Activated naive CD4-positive, alpha-beta T cell treated with anti-CD3 and anti-CD28 coated beads, Interleukin-2, amount 50 U/mL, for 24 hours (primary cell): Measurements from ENCODE around the gene SSBP3.

Experiments
- H3K27ac Mint-ChIP-seq: one replicate; pipeline ENCODE4 v1.8.0; 2021; ENCODE audit warnings: mild to moderate bottlenecking, mixed read lengths
- H3K27me3 Mint-ChIP-seq: one replicate; pipeline ENCODE4 v1.8.0; 2021; ENCODE audit warnings: mixed read lengths
- H3K36me3 Mint-ChIP-seq: one replicate; pipeline ENCODE4 v1.8.0; 2021; ENCODE audit warnings: mixed read lengths
- H3K4me1 Mint-ChIP-seq: one replicate; pipeline ENCODE4 v1.8.0; 2021; ENCODE audit warnings: mixed read lengths
- H3K4me3 Mint-ChIP-seq: one replicate; pipeline ENCODE4 v1.8.0; 2021; ENCODE audit warnings: mild to moderate bottlenecking, mixed read lengths
- H3K9me3 Mint-ChIP-seq: one replicate; pipeline ENCODE4 v1.8.0; 2021; ENCODE audit warnings: mixed read lengths

The SSBP3 gene

DNA sequence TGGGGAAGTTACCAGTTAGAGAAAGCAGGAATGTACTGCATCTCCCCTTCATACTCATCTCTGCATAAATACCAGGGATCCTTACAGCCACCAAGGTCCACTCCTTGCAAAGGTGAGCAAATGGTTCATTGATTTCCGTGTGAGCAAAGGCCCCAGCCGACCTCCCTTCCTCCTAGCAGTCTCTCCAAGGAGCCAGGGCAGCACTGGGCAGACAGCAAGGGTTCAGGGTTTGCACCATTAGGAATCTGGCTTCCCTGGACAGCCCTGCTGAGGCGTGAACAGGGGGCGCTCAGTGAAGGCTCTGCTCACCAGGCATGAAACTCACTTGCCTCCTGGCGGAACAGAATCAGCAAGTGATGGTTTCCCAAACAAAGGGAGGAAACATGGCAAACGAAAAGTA, 140.5 kb downstream of the SSBP3 start:
- no peak overlapping the region for H3K4me3 Mint-ChIP-seq
- no peaks in the 10 kb centered on the region for H3K27me3 Mint-ChIP-seq
- H3K27ac Mint-ChIP-seq = peak overlapping the region; percentile 23
- H3K36me3 Mint-ChIP-seq = no peaks in the 10 kb centered on the region
- no peaks in the 10 kb centered on the region for H3K9me3 Mint-ChIP-seq
- H3K4me1 Mint-ChIP-seq = peaks cover 44% of the 10 kb centered on the region

GRCh38 chr1:54265126-54265525, 141.1 kb downstream of the SSBP3 start:
- no peaks in the 10 kb centered on the region for H3K9me3 Mint-ChIP-seq
- peak overlapping the region; percentile 48 for H3K27ac Mint-ChIP-seq
- no peak overlapping the region for H3K4me3 Mint-ChIP-seq
- H3K4me1 Mint-ChIP-seq = peaks cover 39% of the 10 kb centered on the region
- H3K27me3 Mint-ChIP-seq = no peaks in the 10 kb centered on the region
- no peaks in the 10 kb centered on the region for H3K36me3 Mint-ChIP-seq

DNA sequence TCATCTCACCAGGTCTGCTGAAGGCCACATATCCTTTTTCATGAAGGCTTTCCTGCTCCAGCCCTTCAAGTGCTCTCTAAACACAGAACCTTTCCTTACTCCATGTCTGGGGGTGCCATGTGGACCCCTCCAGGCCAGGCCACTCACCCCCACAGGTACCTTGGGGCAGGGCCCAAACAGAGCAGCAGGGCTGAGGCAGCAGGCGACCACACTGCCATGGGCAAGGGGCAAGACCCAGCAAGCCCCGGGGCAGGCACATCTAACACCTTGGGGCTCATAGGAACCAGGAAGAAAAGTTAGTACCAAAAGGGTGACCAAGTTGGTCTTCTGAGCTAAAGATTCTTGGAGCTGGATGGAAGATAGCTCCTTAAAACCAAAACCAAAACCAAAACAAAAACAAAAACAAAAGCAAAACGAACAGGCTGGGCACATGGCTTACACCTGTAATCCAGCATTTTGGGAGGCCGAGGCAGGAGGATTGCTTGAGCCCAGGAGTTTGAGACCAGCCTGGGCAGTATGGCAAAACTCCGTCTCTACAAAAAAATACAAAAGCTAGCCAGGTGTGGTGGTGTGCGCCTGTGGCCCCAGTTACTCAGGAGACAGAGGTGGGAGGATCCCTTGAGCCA, 142.5 kb downstream of the SSBP3 start:
- Mint-ChIP-seq H3K27me3 (no peaks in the 10 kb centered on the region), H3K36me3 (no peaks in the 10 kb centered on the region), H3K9me3 (no peaks in the 10 kb centered on the region), H3K27ac (no peak overlapping the region), H3K4me3 (no peak overlapping the region), H3K4me1 (peaks cover 27% of the 10 kb centered on the region)

GRCh38 chr1:54262244-54262643, 143.9 kb downstream of the SSBP3 start:
- H3K27me3 Mint-ChIP-seq = no peaks in the 10 kb centered on the region
- peaks cover 28% of the 10 kb centered on the region for H3K4me1 Mint-ChIP-seq
- H3K4me3 Mint-ChIP-seq = no peak overlapping the region
- no peak overlapping the region for H3K27ac Mint-ChIP-seq
- H3K9me3 Mint-ChIP-seq = no peaks in the 10 kb centered on the region
- H3K36me3 Mint-ChIP-seq = no peaks in the 10 kb centered on the region

- Mint-ChIP-seq H3K27ac (no peak overlapping the region), H3K36me3 (no peaks in the 10 kb centered on the region), H3K9me3 (no peaks in the 10 kb centered on the region), H3K4me3 (no peak overlapping the region), H3K4me1 (peaks cover 26% of the 10 kb centered on the region), H3K27me3 (no peaks in the 10 kb centered on the region)
Observed at GRCh38 chr1:54260810-54261209, 145.4 kb downstream of the SSBP3 start.

GRCh38 chr1:54259546-54260140, 146.6 kb downstream of the SSBP3 start:
- peaks cover 20% of the 10 kb centered on the region for H3K4me1 Mint-ChIP-seq
- no peaks in the 10 kb centered on the region for H3K36me3 Mint-ChIP-seq

GRCh38 chr1:54257876-54258275, 148.3 kb downstream of the SSBP3 start:
- H3K4me3 Mint-ChIP-seq = no peak overlapping the region
- no peaks in the 10 kb centered on the region for H3K36me3 Mint-ChIP-seq
- H3K4me1 Mint-ChIP-seq = peaks cover 13% of the 10 kb centered on the region
- no peaks in the 10 kb centered on the region for H3K27me3 Mint-ChIP-seq
- no peaks in the 10 kb centered on the region for H3K9me3 Mint-ChIP-seq
- H3K27ac Mint-ChIP-seq = no peak overlapping the region

More at GRCh38 chr1:54259546-54260140, 146.6 kb downstream of the SSBP3 start:
- Mint-ChIP-seq H3K27me3 (no peaks in the 10 kb centered on the region), H3K27ac (no peak overlapping the region), H3K4me3 (no peak overlapping the region), H3K9me3 (no peaks in the 10 kb centered on the region)

- no peak overlapping the region for H3K4me3 Mint-ChIP-seq
- no peak overlapping the region for H3K27ac Mint-ChIP-seq
- no peaks in the 10 kb centered on the region for H3K36me3 Mint-ChIP-seq
- H3K27me3 Mint-ChIP-seq = no peaks in the 10 kb centered on the region
- H3K9me3 Mint-ChIP-seq = no peaks in the 10 kb centered on the region
- peaks cover 16% of the 10 kb centered on the region for H3K4me1 Mint-ChIP-seq
Observed at GRCh38 chr1:54257346-54257620, 148.9 kb downstream of the SSBP3 start.

DNA sequence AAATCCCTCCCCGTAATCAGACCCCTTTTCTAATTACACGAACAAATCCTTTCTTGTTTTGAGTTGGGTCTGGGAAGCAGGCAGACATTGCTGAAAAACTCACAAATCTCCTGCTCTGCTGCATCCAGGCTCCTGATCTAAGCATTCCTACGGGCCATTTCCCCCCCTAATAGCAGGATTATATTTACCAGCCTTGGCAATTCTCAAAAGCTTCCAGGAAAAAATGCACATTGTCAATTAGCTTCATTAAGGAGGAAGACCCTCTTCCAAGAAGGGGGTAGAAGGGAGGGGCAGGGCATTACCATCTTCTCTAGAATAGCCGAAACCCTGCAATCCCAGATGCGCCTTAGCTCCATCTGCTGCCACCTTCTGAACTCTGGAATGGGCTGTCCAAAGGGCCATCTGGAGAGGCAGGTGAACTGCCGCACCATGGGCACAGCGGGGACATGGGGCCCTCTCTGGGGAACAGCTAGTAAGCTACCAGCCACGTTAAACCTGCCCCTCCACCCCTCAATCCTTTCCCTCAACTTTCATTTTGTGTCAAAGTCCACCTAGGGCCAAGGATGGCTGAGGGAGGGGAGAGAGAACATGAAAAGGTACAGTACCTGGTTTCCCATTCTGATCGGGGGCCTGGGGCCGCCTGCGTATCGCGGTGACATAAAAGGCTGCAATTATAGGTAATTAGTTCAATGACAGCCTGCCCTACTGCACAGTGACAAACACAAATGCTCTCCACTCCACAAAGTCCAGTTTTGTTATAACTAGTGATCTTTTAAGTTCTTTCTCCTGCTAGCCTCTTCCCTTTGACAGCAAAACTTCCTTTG, 149.5 kb downstream of the SSBP3 start:
- Mint-ChIP-seq H3K27me3 (no peaks in the 10 kb centered on the region), H3K4me1 (peaks cover 16% of the 10 kb centered on the region), H3K4me3 (no peak overlapping the region), H3K36me3 (no peaks in the 10 kb centered on the region), H3K27ac (no peak overlapping the region), H3K9me3 (no peaks in the 10 kb centered on the region)

GRCh38 chr1:54255026-54255702, 151.0 kb downstream of the SSBP3 start:
- no peak overlapping the region for H3K27ac Mint-ChIP-seq
- no peaks in the 10 kb centered on the region for H3K36me3 Mint-ChIP-seq
- H3K9me3 Mint-ChIP-seq = no peaks in the 10 kb centered on the region
- H3K4me1 Mint-ChIP-seq = peaks cover 11% of the 10 kb centered on the region
- H3K4me3 Mint-ChIP-seq = no peak overlapping the region
- H3K27me3 Mint-ChIP-seq = no peaks in the 10 kb centered on the region

DNA sequence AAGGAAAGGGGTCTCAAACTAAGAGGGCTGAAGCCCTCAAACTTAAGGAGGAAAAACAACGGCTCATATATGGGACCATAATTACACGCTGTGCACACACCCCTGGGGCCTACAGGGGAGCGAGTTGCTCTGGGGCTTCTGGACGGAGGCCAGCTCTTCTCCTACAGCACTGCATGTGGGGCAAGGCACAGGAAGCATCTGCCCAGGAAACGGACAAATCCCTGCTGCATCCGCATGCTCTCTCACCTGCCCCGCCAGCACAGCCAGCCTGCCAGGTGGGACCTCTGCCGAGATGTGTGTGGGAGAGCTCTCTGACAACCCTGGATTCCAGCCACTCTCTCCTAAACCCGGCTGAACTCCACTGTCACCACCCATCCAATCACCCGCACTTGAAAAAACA, 152.1 kb downstream of the SSBP3 start:
- Mint-ChIP-seq H3K36me3 (no peaks in the 10 kb centered on the region), H3K27ac (peak overlapping the region; percentile 46), H3K27me3 (no peaks in the 10 kb centered on the region), H3K9me3 (no peaks in the 10 kb centered on the region), H3K4me1 (peaks cover 11% of the 10 kb centered on the region), H3K4me3 (no peak overlapping the region)

DNA sequence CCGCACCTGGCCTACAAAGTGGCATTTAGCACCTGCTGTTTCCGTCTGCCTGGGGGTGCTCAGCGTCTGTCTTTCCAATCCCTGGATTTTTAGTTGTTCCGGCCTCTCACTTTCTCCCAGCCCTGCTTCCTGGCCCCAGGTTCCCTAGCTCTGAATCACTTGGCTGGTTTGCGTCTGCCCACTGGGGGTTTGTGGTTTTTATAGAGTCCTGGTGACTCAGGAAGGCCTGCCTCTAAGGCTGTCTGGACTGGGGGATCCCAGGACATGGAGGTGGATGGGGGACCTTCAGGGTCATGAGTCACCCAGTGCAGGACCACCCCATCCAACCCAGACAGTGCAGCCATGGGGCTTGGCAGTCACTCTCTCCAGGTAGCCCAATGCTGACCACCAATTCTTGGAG, 152.7 kb downstream of the SSBP3 start:
- Mint-ChIP-seq H3K4me3 (no peak overlapping the region), H3K27ac (no peak overlapping the region), H3K27me3 (no peaks in the 10 kb centered on the region), H3K9me3 (no peaks in the 10 kb centered on the region), H3K4me1 (peaks cover 11% of the 10 kb centered on the region), H3K36me3 (no peaks in the 10 kb centered on the region)

- H3K9me3 Mint-ChIP-seq = no peaks in the 10 kb centered on the region
- H3K4me3 Mint-ChIP-seq = no peak overlapping the region
- peaks cover 6% of the 10 kb centered on the region for H3K4me1 Mint-ChIP-seq
- H3K27ac Mint-ChIP-seq = no peak overlapping the region
- no peaks in the 10 kb centered on the region for H3K36me3 Mint-ChIP-seq
- H3K27me3 Mint-ChIP-seq = no peaks in the 10 kb centered on the region
Observed at GRCh38 chr1:54252371-54252936, 153.7 kb downstream of the SSBP3 start.

- Mint-ChIP-seq H3K4me3 (no peak overlapping the region), H3K36me3 (no peaks in the 10 kb centered on the region), H3K27ac (peak overlapping the region; percentile 35), H3K9me3 (no peaks in the 10 kb centered on the region), H3K4me1 (peaks cover 4% of the 10 kb centered on the region), H3K27me3 (no peaks in the 10 kb centered on the region)
Observed at GRCh38 chr1:54250670-54251069, 155.5 kb downstream of the SSBP3 start.

DNA sequence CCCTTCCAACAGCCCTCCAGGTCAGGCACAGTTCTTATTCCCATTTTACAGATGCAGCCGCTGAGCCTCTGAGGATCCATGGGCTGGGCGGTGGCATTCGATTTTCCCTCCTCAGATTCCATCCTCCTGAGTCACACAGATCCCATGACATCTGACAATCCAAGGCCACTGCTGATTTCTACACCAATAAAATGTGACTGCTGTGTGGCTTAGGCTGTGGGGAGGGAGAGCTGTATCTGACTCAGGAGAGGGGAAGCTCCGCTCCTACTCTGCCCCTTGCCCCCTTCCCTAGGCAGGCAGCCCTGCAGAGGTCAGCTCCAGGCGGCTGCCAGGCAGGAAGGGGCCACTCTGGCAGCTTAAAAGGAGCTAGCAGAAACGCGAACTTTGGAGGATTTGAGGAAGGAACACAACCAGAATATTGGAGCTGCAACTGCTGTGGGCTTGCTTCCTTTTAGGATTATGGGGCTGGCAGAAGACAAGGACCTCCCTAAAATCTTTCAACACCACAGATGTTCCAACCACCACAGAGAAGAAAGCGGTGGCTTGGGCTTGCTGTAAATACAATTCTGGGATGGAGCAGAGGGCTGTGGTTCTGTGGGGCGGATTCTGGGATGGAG, 156.3 kb downstream of the SSBP3 start:
- Mint-ChIP-seq H3K9me3 (no peaks in the 10 kb centered on the region), H3K27ac (no peak overlapping the region), H3K27me3 (no peaks in the 10 kb centered on the region), H3K4me1 (peaks cover 4% of the 10 kb centered on the region), H3K4me3 (no peak overlapping the region), H3K36me3 (no peaks in the 10 kb centered on the region)
